ENCODE results near the gene VAV3. TPM values are rescaled to one million over a fixed set of nuclear protein-coding genes. Genes with fewer than 3 reads are reported as not detected.

The VAV3 gene
- polyA plus RNA-seq, 3 donors: 5.4 to 9.2 (median 9.0) TPM

GRCh38 chr1:107835151-107835670, 129.8 kb downstream of the VAV3 start:
- Histone ChIP-seq H3K4me1 (ENCODE audit: control insufficient read depth in 1 of 2, insufficient read depth in 2 of 2, low read length in 2 of 2) (peaks cover 7 to 8% of the 10 kb centered on the region in 2 donors), H3K27ac (ENCODE audit: low read depth in 1 of 2, low read length in 2 of 2) (no peak overlapping the region), H3K4me3 (replicated peaks in 1 of 3; ENCODE audit: low read depth in 2 of 3, low read length in 3 of 3) (no peak overlapping the region), H3K9ac (ENCODE audit: insufficient read depth, low read length, poor library complexity, severe bottlenecking) (no peak overlapping the region), H3K9me3 (replicated peaks in 1 of 2; ENCODE audit: control insufficient read depth in 1 of 2, insufficient read depth in 1 of 2, low read length in 2 of 2) (peaks cover 0 to under 1% of the 10 kb centered on the region in 2 donors), H3K4me2 (replicated peaks; ENCODE audit: extremely low read depth, low read length, poor library complexity, severe bottlenecking) (no peak overlapping the region), H2AFZ (ENCODE audit: insufficient read depth, low read depth, low read length, poor library complexity, severe bottlenecking) (no peak overlapping the region), H3K27me3 (ENCODE audit: control insufficient read depth in 2 of 2, insufficient read depth in 2 of 2, low read length in 2 of 2) (no peaks in the 10 kb centered on the region), H4K20me1 (ENCODE audit: insufficient read depth, low read length) (peaks cover 36% of the 10 kb centered on the region), H3K79me2 (ENCODE audit: insufficient read depth, low read length) (peaks cover 52% of the 10 kb centered on the region), H3K36me3 (replicated peaks in 1 of 2; ENCODE audit: control insufficient read depth in 1 of 2, insufficient read depth in 2 of 2, low read length in 2 of 2) (no peaks in the 10 kb centered on the region)
- Mint-ChIP-seq H3K9me3 (peaks cover 0 to 8% (median 4%) of the 10 kb centered on the region in 7 donors), H3K27ac (no peak overlapping the region), H3K36me3 (peaks cover 3 to 6% of the 10 kb centered on the region in 2 donors), H3K27me3 (ENCODE audit: low read depth in 3 of 3) (no peaks in the 10 kb centered on the region), H3K4me1 (peaks cover 63% of the 10 kb centered on the region), H3K4me3 (no peak overlapping the region)
- TF ChIP-seq, protein P1, sequence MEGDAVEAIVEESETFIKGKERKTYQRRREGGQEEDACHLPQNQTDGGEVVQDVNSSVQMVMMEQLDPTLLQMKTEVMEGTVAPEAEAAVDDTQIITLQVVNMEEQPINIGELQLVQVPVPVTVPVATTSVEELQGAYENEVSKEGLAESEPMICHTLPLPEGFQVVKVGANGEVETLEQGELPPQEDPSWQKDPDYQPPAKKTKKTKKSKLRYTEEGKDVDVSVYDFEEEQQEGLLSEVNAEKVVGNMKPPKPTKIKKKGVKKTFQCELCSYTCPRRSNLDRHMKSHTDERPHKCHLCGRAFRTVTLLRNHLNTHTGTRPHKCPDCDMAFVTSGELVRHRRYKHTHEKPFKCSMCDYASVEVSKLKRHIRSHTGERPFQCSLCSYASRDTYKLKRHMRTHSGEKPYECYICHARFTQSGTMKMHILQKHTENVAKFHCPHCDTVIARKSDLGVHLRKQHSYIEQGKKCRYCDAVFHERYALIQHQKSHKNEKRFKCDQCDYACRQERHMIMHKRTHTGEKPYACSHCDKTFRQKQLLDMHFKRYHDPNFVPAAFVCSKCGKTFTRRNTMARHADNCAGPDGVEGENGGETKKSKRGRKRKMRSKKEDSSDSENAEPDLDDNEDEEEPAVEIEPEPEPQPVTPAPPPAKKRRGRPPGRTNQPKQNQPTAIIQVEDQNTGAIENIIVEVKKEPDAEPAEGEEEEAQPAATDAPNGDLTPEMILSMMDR (IDR thresholded peaks at IDR 0.05): no peak
- DNase-seq: no peak
- intact Hi-C loops (cut with micrococcal nuclease): no loop called here
- WGBS (ENCODE audit: insufficient coverage): 95% methylated on average over 3 of the region's 4 CpGs

DNA sequence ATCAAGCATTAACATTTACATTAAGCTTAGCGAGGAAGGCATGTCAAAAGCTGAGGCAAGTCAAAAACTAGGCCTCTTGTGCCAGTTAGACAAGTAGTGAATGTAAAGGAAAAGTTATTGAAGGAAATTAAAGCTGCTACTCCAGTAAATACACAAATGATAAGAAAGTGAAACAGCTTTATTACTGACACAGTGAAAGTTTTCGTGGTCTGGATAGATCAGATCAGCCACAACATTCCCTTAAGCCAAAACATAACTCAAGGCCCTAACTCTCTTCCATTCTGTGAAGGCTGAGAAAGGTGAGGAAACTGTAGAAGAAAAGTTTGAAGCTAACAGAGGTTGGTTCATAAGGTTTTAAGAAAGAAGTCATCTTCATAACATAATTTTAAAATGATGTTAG, 131.9 kb downstream of the VAV3 start:
- no peaks in the 10 kb centered on the region for H3K36me3 ChIP-seq (replicated peaks in 1 of 2; ENCODE audit: control insufficient read depth in 1 of 2, insufficient read depth in 2 of 2, low read length in 2 of 2)
- Mint-ChIP-seq H3K27me3 (ENCODE audit: low read depth in 3 of 3) (no peaks in the 10 kb centered on the region), H3K4me1 (peaks cover 68% of the 10 kb centered on the region), H3K9me3 (peaks cover 0 to 10% (median 4%) of the 10 kb centered on the region in 7 donors), H3K4me3 (no peak overlapping the region), H3K27ac (peak overlapping the region in 1 of 7 donors; percentile 42), H3K36me3 (peaks cover 5 to 9% of the 10 kb centered on the region in 2 donors)
- H3K4me2 ChIP-seq (replicated peaks; ENCODE audit: extremely low read depth, low read length, poor library complexity, severe bottlenecking): no peak overlapping the region
- no CpG with 5 or more reads among the region's 2 CpGs for WGBS (ENCODE audit: insufficient coverage)
- H3K79me2 ChIP-seq (ENCODE audit: insufficient read depth, low read length): peaks cover 42% of the 10 kb centered on the region
- no peak overlapping the region for H3K9ac ChIP-seq (ENCODE audit: insufficient read depth, low read length, poor library complexity, severe bottlenecking)
- no peaks in the 10 kb centered on the region for H3K27me3 ChIP-seq (ENCODE audit: control insufficient read depth in 2 of 2, insufficient read depth in 2 of 2, low read length in 2 of 2)
- intact Hi-C loops (cut with micrococcal nuclease): no loop called here
- no peak overlapping the region for H2AFZ ChIP-seq (ENCODE audit: insufficient read depth, low read depth, low read length, poor library complexity, severe bottlenecking)
- H3K9me3 ChIP-seq (replicated peaks in 1 of 2; ENCODE audit: control insufficient read depth in 1 of 2, insufficient read depth in 1 of 2, low read length in 2 of 2): peaks cover 0 to 3% of the 10 kb centered on the region in 2 donors
- H3K4me3 ChIP-seq (replicated peaks in 1 of 3; ENCODE audit: low read depth in 2 of 3, low read length in 3 of 3): no peak overlapping the region
- no peak overlapping the region for H3K27ac ChIP-seq (ENCODE audit: low read depth in 1 of 2, low read length in 2 of 2)
- no peak for DNase-seq
- TF ChIP-seq, protein P1 (IDR thresholded peaks at IDR 0.05): no peak
- H4K20me1 ChIP-seq (ENCODE audit: insufficient read depth, low read length): peaks cover 29% of the 10 kb centered on the region
- H3K4me1 ChIP-seq (ENCODE audit: control insufficient read depth in 1 of 2, insufficient read depth in 2 of 2, low read length in 2 of 2): peaks cover 20 to 21% of the 10 kb centered on the region in 2 donors

Measured in CD14-positive monocyte (primary cell).